HG03442 (cell line): Measurements from ENCODE around the gene RUNX1.
A peak's percentile ranks its signal among the peaks of the same experiment; 100 is the strongest.

ENCODE experiments used
- ATAC-seq: cut with Tn5 transposase; IDR thresholded peaks from one replicate; pipeline ENCODE4 v1.9.1; 2021; ENCODE audit warnings: mild to moderate bottlenecking, moderate library complexity; ENCODE audit not compliant: unreplicated experiment

RUNX1 gene

GRCh38 chr21:34885626-34886239 is 163.4 kb downstream of the RUNX1 start:
- no peak for ATAC-seq

- ATAC-seq, result no peak
Measured at GRCh38 chr21:34885125-34885524, 164.0 kb downstream of the RUNX1 start.

DNA sequence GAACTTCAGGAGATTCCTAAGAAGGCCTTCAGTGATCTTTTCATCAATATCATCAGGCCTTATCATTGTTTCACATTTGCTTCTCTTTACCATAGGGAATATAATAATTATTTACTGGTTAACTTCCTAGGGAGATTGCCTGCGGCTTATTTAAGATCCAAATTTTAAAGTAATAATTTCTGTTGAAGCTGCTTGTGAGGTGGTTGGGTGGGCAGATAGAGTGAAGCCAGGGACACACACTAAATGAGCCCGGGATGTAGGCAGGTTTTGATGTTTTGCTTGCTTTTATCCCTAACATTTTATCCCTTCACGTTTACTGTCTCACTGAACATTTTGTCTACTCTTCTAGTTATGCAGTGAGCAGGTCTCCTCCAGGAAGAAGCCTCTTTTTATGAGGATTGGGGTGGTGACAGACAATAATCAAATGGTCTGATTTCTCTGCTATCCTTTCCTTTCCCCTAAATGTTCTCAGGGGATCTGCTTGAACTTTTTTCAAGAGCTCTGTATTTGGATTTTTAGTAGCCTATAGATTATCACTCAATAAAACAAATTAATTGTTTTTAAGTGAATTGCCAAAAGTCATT is 164.7 kb downstream of the RUNX1 start:
- no peak for ATAC-seq

DNA sequence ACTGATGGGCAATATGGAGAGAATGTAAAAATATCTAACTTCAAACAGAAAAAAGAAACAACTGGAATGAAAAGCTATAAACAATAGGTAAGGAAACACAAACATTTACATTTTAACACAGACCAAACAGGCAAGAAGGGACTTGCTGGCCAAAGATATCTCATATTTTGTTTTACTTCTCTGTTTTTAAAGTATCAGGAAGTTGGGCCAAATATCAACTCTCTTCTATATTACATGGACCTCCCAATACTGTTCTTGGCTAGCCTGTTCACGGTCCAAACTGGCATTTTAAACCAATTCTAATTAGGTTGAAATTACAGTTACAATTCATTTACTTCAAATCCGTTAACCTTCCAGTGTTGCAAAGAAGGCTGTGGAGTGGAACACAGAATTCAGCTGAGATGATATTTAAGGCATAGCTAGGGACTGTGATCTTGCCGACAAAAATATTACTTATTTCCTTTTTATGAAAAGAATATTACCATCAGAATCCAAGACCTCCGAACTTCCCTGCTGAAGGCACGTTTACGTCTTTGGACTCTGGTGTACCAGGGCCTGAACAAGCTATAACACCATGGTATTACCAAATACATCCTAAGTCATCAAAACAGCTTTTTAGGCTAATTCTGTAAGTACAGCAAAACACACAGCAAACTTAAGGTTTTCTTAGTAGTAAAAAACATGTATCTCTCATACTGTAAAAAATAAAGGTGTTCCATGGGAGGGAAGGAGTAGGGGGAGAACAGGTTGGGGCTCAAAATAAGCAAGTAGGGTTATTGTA is 165.4 kb downstream of the RUNX1 start:
- no peak for ATAC-seq

GRCh38 chr21:34882719-34883131 is 166.4 kb downstream of the RUNX1 start:
- peak; percentile 61 for ATAC-seq

GRCh38 chr21:34881839-34882371 is 167.2 kb downstream of the RUNX1 start:
- ATAC-seq, result no peak

- ATAC-seq, result no peak
Measured at GRCh38 chr21:34881421-34881820, 167.7 kb downstream of the RUNX1 start.

- ATAC-seq, result no peak
Measured at GRCh38 chr21:34880401-34880800, 168.7 kb downstream of the RUNX1 start.

DNA sequence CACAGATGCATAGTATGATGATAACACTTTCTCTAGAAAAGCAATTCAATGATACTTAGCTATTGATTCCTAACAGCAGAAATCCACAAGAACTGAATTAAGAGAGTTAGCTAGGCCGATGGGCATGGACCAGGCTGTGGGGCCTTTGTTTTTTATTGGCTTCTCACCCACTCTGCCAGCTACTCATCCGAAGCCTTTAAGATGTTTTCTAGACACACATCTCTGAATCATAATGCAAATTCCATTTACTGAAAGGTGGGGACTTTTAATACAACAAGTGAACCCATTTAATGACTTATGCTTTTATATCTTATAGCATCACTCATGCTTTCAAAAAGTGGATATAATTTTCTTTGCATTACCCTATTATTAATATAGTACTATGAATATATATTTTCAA is 170.2 kb downstream of the RUNX1 start:
- no peak for ATAC-seq

GRCh38 chr21:34878501-34878900 is 170.6 kb downstream of the RUNX1 start:
- no peak for ATAC-seq

- no peak for ATAC-seq
Measured at GRCh38 chr21:34877485-34878128, 171.5 kb downstream of the RUNX1 start.

- ATAC-seq, result no peak
Measured at GRCh38 chr21:34875830-34876229, 173.3 kb downstream of the RUNX1 start.

DNA sequence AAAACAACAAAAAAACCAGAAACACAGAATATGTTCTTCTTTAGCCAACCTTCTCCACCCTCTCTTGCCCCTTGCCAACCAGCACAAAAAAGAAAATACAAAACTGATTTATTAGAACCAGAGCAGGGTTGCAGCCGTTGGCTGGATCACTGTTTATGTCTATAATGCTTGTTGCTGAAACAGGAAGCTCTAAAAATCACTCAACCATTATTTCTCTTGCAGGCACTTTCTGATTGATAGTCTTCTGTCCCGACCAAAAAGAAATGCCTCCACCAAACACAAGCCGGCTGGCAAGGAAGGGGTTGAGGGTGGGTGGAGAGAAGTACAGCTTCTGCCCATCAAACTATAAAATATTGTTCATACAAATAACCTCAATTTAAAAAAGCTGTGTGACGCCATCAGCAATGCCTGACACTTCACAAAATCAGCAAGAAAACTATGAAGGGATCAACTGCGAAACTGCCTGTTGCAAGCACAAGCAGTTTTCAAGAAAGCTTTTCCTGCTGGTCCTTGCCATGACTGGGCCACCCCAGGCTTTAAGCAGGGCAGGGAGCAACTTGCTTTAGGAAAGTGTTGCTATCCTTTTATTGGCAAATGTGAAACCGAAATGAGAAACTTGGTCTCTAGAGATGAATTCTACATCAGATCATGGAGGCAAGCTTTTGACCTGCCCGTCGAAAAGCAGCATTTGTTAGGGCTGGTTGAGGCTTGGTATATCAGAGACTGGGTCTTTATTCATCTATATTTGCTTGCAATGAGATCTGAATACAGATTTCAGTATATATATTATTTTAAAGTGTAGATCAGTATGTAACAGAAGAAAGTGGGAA is 174.2 kb downstream of the RUNX1 start:
- ATAC-seq, result no peak

DNA sequence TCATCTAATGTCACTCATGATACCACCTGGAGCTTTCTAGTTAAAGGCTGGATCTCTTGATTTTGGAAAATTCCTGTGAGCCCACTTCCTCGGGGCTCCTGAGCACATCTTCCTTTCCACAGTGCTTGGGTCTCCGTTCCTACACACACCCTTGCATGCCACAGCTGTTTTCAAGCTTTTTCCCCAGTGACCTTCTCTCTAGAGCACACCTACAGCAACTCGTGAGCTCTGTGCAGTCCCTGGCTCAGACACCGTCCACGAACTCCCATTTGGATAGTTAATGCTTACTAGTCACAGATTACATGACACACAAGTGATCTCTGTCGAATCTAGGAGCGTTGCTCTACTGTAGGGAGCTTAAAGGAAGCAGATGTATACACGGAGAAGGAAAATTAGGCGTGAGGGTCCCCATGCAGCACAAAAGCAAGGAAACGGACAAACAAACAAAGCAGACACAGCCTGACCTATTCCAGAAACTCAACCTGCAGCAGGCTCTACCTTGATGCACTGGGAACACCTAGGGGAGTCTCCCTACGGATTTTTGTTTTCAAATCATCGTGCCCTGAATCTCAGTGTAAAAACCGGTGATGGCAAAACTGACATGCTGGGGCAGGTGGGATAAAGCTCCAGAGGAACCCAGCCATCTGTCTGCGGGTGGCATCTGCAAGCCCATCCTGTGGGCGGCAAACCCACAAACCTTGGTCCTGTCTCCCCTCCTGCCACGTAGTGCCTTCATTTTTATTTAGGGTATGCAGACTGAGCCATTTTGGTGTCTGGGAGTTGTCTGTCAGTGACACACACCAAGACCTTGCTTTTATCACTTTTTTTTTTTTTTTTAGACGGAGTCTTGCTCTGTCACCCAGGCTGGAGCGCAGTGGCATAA is 177.8 kb downstream of the RUNX1 start:
- no peak for ATAC-seq

- no peak for ATAC-seq
Measured at GRCh38 chr21:34870246-34870645, 178.9 kb downstream of the RUNX1 start.

DNA sequence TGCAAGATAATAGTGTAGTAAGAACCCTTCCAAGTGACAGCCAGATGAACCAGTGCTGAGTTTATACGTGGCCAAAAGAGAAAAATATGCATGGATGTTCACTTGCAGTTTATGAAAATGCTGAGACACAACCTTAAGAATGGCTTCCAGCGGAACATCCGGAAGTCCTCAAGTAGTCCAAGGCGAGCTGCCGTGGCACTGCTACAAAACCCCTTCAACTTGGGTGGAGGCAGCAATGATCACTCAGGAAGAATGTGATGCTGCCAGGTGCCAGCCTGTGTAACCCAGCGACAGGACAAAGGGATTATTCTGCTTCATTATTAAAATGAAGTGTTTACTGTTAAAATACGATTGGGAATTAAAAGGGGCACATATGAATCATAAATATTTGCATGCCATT is 179.6 kb downstream of the RUNX1 start:
- ATAC-seq, result no peak

GRCh38 chr21:34867785-34868184 is 181.3 kb downstream of the RUNX1 start:
- ATAC-seq, result no peak

GRCh38 chr21:34865400-34866241 is 183.5 kb downstream of the RUNX1 start:
- peak; percentile 88 for ATAC-seq
